WTC11 (cell line): ENCODE measurements around the gene DUSP2. TPM values are rescaled to one million over a fixed set of nuclear protein-coding genes. Genes with fewer than 3 reads are reported as not detected.

Experiments used
- ATAC-seq: fragments of 200-7000 bp; cut with Tn5 transposase; 2 replicates; pipeline ENCODE4 v1.10.0; 2021; ENCODE audit warnings: mild to moderate bottlenecking, moderate library complexity
- CTCF ChIA-PET: fragments of 300-600 bp; sonication (Branson Sonifier 250); formaldehyde crosslinking; loops from one replicate; lab custom pipeline; 2021; ENCODE audit warnings: antibody characterized with exemption; lab: Charles Lee
- POLR2A ChIA-PET: fragments of 350-600 bp; sonication (Branson Sonifier 250); formaldehyde crosslinking; loops from one replicate; lab custom pipeline; 2021; ENCODE audit warnings: antibody characterized with exemption; lab: Charles Lee
- DNase-seq: peaks from one replicate; pipeline ENCODE4 v3.0.0; 2021; ENCODE audit warnings: low spot score
- H3K27ac Mint-ChIP-seq: 2 replicates; pipeline ENCODE4 v1.8.0; 2021; ENCODE audit warnings: mixed read lengths
- H3K27me3 Mint-ChIP-seq: 2 replicates; pipeline ENCODE4 v1.8.0; 2021; ENCODE audit warnings: low read depth, mild to moderate bottlenecking, moderate library complexity, mixed read lengths
- H3K36me3 Mint-ChIP-seq: 2 replicates; pipeline ENCODE4 v1.8.0; 2021; ENCODE audit warnings: mixed read lengths
- H3K4me1 Mint-ChIP-seq: 2 replicates; pipeline ENCODE4 v1.8.0; 2022; ENCODE audit warnings: mixed read lengths
- H3K4me3 Mint-ChIP-seq: 2 replicates; pipeline ENCODE4 v1.8.0; 2021; ENCODE audit warnings: mild to moderate bottlenecking, moderate library complexity, mixed read lengths
- H3K9me3 Mint-ChIP-seq: 2 replicates; pipeline ENCODE4 v1.8.0; 2021; ENCODE audit warnings: mixed read lengths
- FOXK1 ChIP-seq: sonication (generic); formaldehyde crosslinking; IDR thresholded peaks from 2 replicates; pipeline ENCODE4 v1.8.0; 2022; ENCODE audit warnings: mild to moderate bottlenecking, moderate library complexity, missing genetic modification reagents
- FOXP4 ChIP-seq: sonication (generic); formaldehyde crosslinking; IDR thresholded peaks from 2 replicates; pipeline ENCODE4 v1.8.0; 2022; ENCODE audit warnings: mild to moderate bottlenecking, missing genetic modification reagents
- GABPB1 ChIP-seq: sonication (generic); formaldehyde crosslinking; IDR thresholded peaks from 2 replicates; pipeline ENCODE4 v1.8.1; 2023; ENCODE audit warnings: mild to moderate bottlenecking, missing genetic modification reagents
- GRHL2 ChIP-seq: fragments of 250-450 bp; sonication (Bioruptor Pico); IDR thresholded peaks from 2 replicates; pipeline ENCODE4 v1.8.0; 2022; ENCODE audit warnings: mild to moderate bottlenecking, moderate library complexity; ENCODE audit not compliant: insufficient replicate concordance, severe bottlenecking
- GTF2I ChIP-seq: fragments of 250-450 bp; sonication (Bioruptor Pico); conservative IDR thresholded peaks from 2 replicates; pipeline ENCODE4 v1.4.0; 2021; ENCODE audit warnings: mild to moderate bottlenecking
- NFE2L1 ChIP-seq: sonication (generic); formaldehyde crosslinking; IDR thresholded peaks from 2 replicates; pipeline ENCODE4 v1.8.1; 2023; ENCODE audit warnings: missing genetic modification reagents
- SMAD3 ChIP-seq: sonication (generic); formaldehyde crosslinking; IDR thresholded peaks from 2 replicates; pipeline ENCODE4 v1.8.0; 2022; ENCODE audit warnings: missing genetic modification reagents, mild to moderate bottlenecking, borderline replicate concordance
- SOX15 ChIP-seq: fragments of 250-450 bp; sonication (Bioruptor Pico); IDR thresholded peaks from 2 replicates; pipeline ENCODE4 v1.9.0; 2021; ENCODE audit warnings: mild to moderate bottlenecking
- ZNF281 ChIP-seq: sonication (generic); formaldehyde crosslinking; IDR thresholded peaks from 2 replicates; pipeline ENCODE4 v1.8.0; 2023; ENCODE audit warnings: mild to moderate bottlenecking, missing genetic modification reagents
- ZNF396 ChIP-seq: fragments of 250-450 bp; sonication (Bioruptor Pico); IDR thresholded peaks from 2 replicates; pipeline ENCODE4 v1.8.0; 2021; ENCODE audit warnings: mild to moderate bottlenecking, moderate library complexity, borderline replicate concordance
- ZNF425 ChIP-seq: fragments of 250-450 bp; sonication (Bioruptor Pico); conservative IDR thresholded peaks from 2 replicates; pipeline ENCODE4 v1.9.0; 2021; ENCODE audit warnings: mild to moderate bottlenecking
- ZNF671 ChIP-seq: fragments of 250-450 bp; sonication (Bioruptor Pico); IDR thresholded peaks from 2 replicates; pipeline ENCODE4 v1.8.0; 2021; ENCODE audit warnings: mild to moderate bottlenecking
- total RNA-seq: library from RNA; stranded (reverse); gene quantifications from 3 replicates; pipeline ENCODE4 v1.2.3, GENCODE V29; 2021

The DUSP2 gene
- total RNA-seq, 1 experiment from 2014 or later: 4.7 TPM

GRCh38 chr2:96123936-96124335 is 21.3 kb downstream of the DUSP2 start (continued):
- TF ChIP-seq ZNF425: no peak

- Mint-ChIP-seq H3K4me3 (no peak overlapping the region), H3K4me1 (peaks cover 7% of the 10 kb centered on the region), H3K36me3 (no peaks in the 10 kb centered on the region), H3K27me3 (peaks cover 15% of the 10 kb centered on the region), H3K27ac (no peak overlapping the region), H3K9me3 (no peaks in the 10 kb centered on the region)
- POLR2A ChIA-PET: no interaction called here
- no peak for TF ChIP-seq ZNF281 (CRISPR knock-in tag)
- TF ChIP-seq GRHL2: no peak
- ATAC-seq (no peak), DNase-seq (no peak)
- CTCF ChIA-PET: interaction anchor here (1.0 to 1.2 kb wide), 2 partner anchors 21 to 51 kb away, joined by 3 to 4 read pairs; no protein-coding TSS in a partner anchor
Measured at GRCh38 chr2:96123290-96123689, 21.9 kb downstream of the DUSP2 start.

- Mint-ChIP-seq H3K27ac (no peak overlapping the region), H3K9me3 (no peaks in the 10 kb centered on the region), H3K36me3 (no peaks in the 10 kb centered on the region), H3K4me3 (no peak overlapping the region), H3K4me1 (peaks cover 16% of the 10 kb centered on the region), H3K27me3 (peaks cover 24% of the 10 kb centered on the region)
- ChIA-PET CTCF (no interaction called here), POLR2A (no interaction called here)
- DNase-seq (no peak), ATAC-seq (no peak)
- TF ChIP-seq GTF2I (CRISPR knock-in tag) (no peak), SOX15 (CRISPR knock-in tag) (no peak), ZNF396 (CRISPR knock-in tag) (no peak), SMAD3 (no peak), GABPB1 (CRISPR knock-in tag) (no peak)
Measured at GRCh38 chr2:96122391-96122790, 22.8 kb downstream of the DUSP2 start.

GRCh38 chr2:96121414-96121813 is 23.8 kb downstream of the DUSP2 start:
- Mint-ChIP-seq H3K4me1 (peaks cover 19% of the 10 kb centered on the region), H3K27me3 (peaks cover 28% of the 10 kb centered on the region), H3K9me3 (no peaks in the 10 kb centered on the region), H3K36me3 (no peaks in the 10 kb centered on the region), H3K27ac (no peak overlapping the region), H3K4me3 (no peak overlapping the region)
- no peak for DNase-seq
- ChIA-PET POLR2A (no interaction called here), CTCF (interaction anchor here (0.9 kb wide), 1 partner anchor 53 kb away, joined by 3 read pairs; no protein-coding TSS in a partner anchor)
- ATAC-seq: no peak
- TF ChIP-seq GTF2I (CRISPR knock-in tag) (peak; percentile 72; the same call in 1 of the 2 replicates), FOXP4 (CRISPR knock-in tag) (no peak)

GRCh38 chr2:96120991-96121390 is 24.2 kb downstream of the DUSP2 start:
- TF ChIP-seq FOXK1 (CRISPR knock-in tag) (no peak), NFE2L1 (no peak), ZNF671 (CRISPR knock-in tag) (no peak)
- peaks cover 28% of the 10 kb centered on the region for H3K27me3 Mint-ChIP-seq
- peaks cover 19% of the 10 kb centered on the region for H3K4me1 Mint-ChIP-seq
- no peak overlapping the region for H3K27ac Mint-ChIP-seq
- no peaks in the 10 kb centered on the region for H3K9me3 Mint-ChIP-seq
- POLR2A ChIA-PET: no interaction called here
- H3K36me3 Mint-ChIP-seq: no peaks in the 10 kb centered on the region
- CTCF ChIA-PET: interaction anchor here (1.2 to 1.4 kb wide), 2 partner anchors 18 to 54 kb away, joined by 5 to 10 read pairs; partner anchors contain the start of gene ASTL
- DNase-seq (no peak), ATAC-seq (no peak)
- H3K4me3 Mint-ChIP-seq: no peak overlapping the region
